ENCODE data around the gene BCAR3.
"Not testable (repeated sequence)": the region's sequence is repeated elsewhere in the genome, so short reads cannot be mapped to it uniquely, and the experiment has no call there.

Gene BCAR3

GRCh38 chr1:93704052-93704451 lies 22.4 kb upstream of the BCAR3 start:
- DNase-seq: no peak

- DNase-seq: no peak
These were observed 22.0 kb upstream of the BCAR3 start for GRCh38 chr1:93703643-93704042.

GRCh38 chr1:93702828-93703183 lies 21.2 kb upstream of the BCAR3 start:
- DNase-seq: no peak

- no peak for DNase-seq
These were observed 20.6 kb upstream of the BCAR3 start for GRCh38 chr1:93702111-93702827.

- no peak for DNase-seq
These were observed 20.0 kb upstream of the BCAR3 start for GRCh38 chr1:93701629-93702028.

GRCh38 chr1:93700532-93701469 lies 19.2 kb upstream of the BCAR3 start:
- DNase-seq: no peak

- no peak for DNase-seq
These were observed 18.0 kb upstream of the BCAR3 start for GRCh38 chr1:93699503-93700168.

- DNase-seq: no peak
These were observed 17.4 kb upstream of the BCAR3 start for GRCh38 chr1:93699049-93699384.

- no peak for DNase-seq
These were observed 16.9 kb upstream of the BCAR3 start for GRCh38 chr1:93698329-93699048.

- not testable (repeated sequence) for DNase-seq
These were observed 15.9 kb upstream of the BCAR3 start for GRCh38 chr1:93697566-93697965.

GRCh38 chr1:93695411-93696005 lies 13.9 kb upstream of the BCAR3 start:
- DNase-seq: peak; percentile 38

GRCh38 chr1:93694819-93695218 lies 13.2 kb upstream of the BCAR3 start:
- DNase-seq: no peak

- DNase-seq: no peak
These were observed 12.4 kb upstream of the BCAR3 start for GRCh38 chr1:93694039-93694438.

GRCh38 chr1:93692983-93693591 lies 11.4 kb upstream of the BCAR3 start:
- DNase-seq: peak; percentile 5

GRCh38 chr1:93692451-93692861 lies 10.8 kb upstream of the BCAR3 start:
- DNase-seq: no peak

GRCh38 chr1:93692026-93692425 lies 10.4 kb upstream of the BCAR3 start:
- peak; percentile 20 for DNase-seq

GRCh38 chr1:93690921-93691789 lies 9.5 kb upstream of the BCAR3 start:
- DNase-seq: no peak

GRCh38 chr1:93690341-93690740 lies 8.7 kb upstream of the BCAR3 start:
- DNase-seq: no peak

- DNase-seq: no peak
These were observed 8.0 kb upstream of the BCAR3 start for GRCh38 chr1:93689521-93690223.

- no peak for DNase-seq
These were observed 5.9 kb upstream of the BCAR3 start for GRCh38 chr1:93687542-93687941.

All from GDM1 (cell line).